Hindlimb muscle (tissue), 1 donor: Measurements from ENCODE around the gene IKZF1. TPM values are rescaled to one million over a fixed set of nuclear protein-coding genes. Genes with fewer than 3 reads are reported as not detected.

Experiments
- polyA plus RNA-seq: library from polyadenylated mRNA; unstranded; fragments of 120-200 nt; gene quantifications from one replicate; pipeline ENCODE4 v1.2.1, GENCODE V29; 2013; ENCODE audit not compliant: insufficient read length

IKZF1 gene
- polyA plus RNA-seq, 1 donor: 3.2 TPM

Other genes with a start within 250 kb of the IKZF1 start
- gene ZPBP, start 211.5 kb upstream of the IKZF1 start, polyA plus RNA-seq: not detected
- gene FIGNL1, start 145.6 kb downstream of the IKZF1 start, polyA plus RNA-seq: 12.0 TPM